Mononuclear cell (primary cell): ENCODE measurements around the gene ATG13. TPM values are rescaled to one million over a fixed set of nuclear protein-coding genes. Genes with fewer than 3 reads are reported as not detected.
"Not testable (repeated sequence)": the region's sequence is repeated elsewhere in the genome, so short reads cannot be mapped to it uniquely, and the experiment has no call there.

ENCODE experiments used
- H3K27me3 ChIP-seq: 2 replicates; pipeline ENCODE4 v1.6.0; 2011; ENCODE audit warnings: low read length, control low read depth; ENCODE audit not compliant: insufficient read depth
- H3K4me1 ChIP-seq: 2 replicates; pipeline ENCODE4 v1.5.1; 2011; ENCODE audit warnings: mild to moderate bottlenecking, low read length, control low read depth; ENCODE audit not compliant: insufficient read depth
- H3K4me3 ChIP-seq: 2 replicates; pipeline ENCODE4 v1.5.1; 2011; ENCODE audit warnings: mild to moderate bottlenecking, low read length, moderate library complexity
- H3K9me3 ChIP-seq: 2 replicates; pipeline ENCODE4 v1.5.1; 2011; ENCODE audit warnings: low read depth, mild to moderate bottlenecking, control low read depth, low read length
- total RNA-seq: library from RNA; depleted of rRNA; stranded (reverse); fragments of >200 nt; gene quantifications from one replicate; pipeline ENCODE4 v1.2.3, GENCODE V29; 2012

ATG13 gene
- total RNA-seq, 1 donor: 93.3 TPM

DNA sequence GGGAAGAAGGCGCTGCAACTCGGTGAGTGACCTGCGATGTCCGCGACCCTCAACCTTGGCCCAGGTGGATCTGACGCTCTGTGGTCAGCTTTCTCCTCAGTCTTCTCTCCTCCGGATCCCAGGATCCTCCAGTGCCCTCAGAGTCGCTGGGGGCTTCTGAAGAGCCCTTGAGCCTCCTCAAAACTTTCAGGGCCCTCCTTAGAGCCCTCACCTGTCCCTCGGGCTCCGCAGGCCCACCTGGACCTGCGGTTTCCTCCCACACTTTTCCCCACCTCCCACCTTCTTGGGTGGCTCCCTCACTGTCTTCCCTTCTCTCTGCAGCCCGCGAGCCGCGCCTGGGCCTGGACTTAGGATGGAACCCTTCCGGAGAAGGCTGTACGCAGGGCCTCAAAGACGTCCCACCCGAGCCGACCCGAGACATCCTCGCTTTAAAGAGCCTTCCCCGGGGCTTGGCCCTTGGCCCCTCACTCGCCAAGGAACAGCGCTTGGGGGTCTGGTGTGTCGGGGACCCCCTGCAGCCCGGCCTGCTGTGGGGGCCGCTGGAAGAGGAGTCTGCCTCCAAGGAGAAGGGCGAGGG lies 83.8 kb downstream of the ATG13 start:
- Histone ChIP-seq H3K4me1 (peaks cover 47% of the 10 kb centered on the region), H3K4me3 (peak overlapping the region; percentile 86), H3K9me3 (no peaks in the 10 kb centered on the region)

DNA sequence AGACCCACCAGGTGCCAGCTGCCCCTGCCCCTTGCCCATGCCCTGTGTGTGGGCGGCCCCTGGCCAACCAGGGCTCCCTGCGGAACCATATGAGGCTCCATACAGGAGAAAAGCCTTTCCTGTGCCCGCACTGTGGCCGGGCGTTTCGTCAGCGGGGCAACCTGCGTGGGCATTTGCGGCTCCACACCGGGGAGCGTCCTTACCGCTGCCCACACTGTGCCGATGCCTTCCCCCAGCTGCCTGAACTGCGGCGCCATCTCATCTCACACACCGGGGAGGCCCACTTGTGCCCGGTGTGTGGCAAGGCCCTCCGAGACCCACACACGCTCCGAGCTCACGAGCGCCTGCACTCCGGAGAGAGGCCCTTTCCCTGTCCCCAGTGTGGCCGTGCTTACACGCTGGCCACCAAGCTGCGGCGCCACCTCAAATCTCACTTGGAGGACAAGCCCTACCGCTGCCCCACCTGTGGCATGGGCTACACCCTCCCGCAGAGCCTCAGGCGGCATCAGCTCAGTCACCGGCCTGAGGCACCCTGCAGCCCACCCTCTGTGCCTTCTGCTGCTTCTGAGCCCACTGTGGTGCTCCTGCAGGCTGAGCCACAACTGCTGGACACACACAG lies 87.8 kb downstream of the ATG13 start:
- Histone ChIP-seq H3K9me3 (no peaks in the 10 kb centered on the region), H3K27me3 (no peaks in the 10 kb centered on the region), H3K4me1 (peaks cover 20% of the 10 kb centered on the region), H3K4me3 (no peak overlapping the region)

More for the DNA sequence above, 83.8 kb downstream of the ATG13 start:
- no peaks in the 10 kb centered on the region for H3K27me3 ChIP-seq

DNA sequence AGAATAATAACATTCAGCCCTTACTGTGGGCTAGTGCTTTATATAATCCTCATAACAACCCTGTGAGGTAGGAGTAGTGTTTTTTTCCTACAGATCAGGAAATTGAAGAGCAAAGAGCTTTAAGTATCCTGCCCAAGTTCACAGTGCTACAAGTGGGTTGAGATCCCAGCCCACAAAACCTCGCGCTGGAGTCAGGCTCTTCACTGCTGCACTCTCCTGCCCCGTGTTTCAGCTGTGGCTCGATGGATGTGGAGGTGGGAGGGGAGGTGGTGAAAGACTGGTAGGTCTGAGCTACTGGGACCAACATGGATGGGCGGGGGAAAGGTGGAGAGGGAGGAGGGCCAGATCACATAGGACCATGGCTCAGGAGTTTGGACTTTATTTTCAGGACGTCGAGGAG lies 89.5 kb downstream of the ATG13 start:
- H3K4me1 ChIP-seq: peaks cover 12% of the 10 kb centered on the region
- no peaks in the 10 kb centered on the region for H3K9me3 ChIP-seq
- no peaks in the 10 kb centered on the region for H3K27me3 ChIP-seq
- H3K4me3 ChIP-seq: no peak overlapping the region

GRCh38 chr11:46709351-46709750 lies 92.0 kb downstream of the ATG13 start:
- not testable (repeated sequence) for H3K27me3 ChIP-seq, H3K4me1 ChIP-seq, H3K4me3 ChIP-seq, H3K9me3 ChIP-seq

DNA sequence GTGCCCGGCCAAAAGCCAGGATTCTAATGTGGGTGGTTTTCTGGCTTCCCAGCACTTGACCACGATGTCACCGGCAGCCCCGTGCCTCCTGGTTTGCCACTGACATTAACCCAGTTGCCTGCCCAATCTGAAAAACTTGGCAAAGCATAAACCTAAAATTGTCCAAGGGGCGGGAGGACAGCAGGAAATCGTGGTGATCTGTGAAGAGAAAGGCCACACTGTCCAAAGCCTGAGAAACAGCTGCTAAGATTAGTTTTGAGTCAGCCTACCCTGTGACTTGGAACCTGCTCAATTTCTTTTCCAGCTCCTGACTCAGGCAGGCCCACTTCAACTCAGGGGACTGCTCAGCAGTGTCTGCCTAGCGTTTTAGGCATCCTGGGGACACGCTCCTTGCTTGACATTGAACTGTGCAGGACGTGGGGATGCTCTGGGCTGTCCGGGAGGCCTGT lies 93.5 kb downstream of the ATG13 start:
- Histone ChIP-seq H3K9me3 (no peaks in the 10 kb centered on the region), H3K4me1 (no peaks in the 10 kb centered on the region), H3K4me3 (no peak overlapping the region), H3K27me3 (no peaks in the 10 kb centered on the region)

DNA sequence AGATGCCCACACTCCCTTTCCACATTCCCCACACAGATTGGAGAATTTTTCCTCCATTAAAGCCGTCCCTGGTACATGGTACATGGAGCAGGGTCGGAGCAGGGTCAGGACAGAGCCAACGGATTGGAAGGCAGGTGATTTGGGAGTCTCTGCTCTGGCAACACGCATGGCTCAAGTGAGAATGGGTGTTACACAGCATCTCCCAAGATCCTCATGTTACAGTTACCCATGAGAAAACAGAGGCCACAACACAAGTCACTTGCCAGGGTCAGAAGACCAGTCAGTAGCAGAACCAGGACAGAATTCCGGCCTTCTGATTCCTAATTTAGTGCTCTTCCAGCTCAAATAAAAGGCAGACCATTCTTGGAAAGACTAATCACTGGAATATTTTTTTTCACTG lies 94.0 kb downstream of the ATG13 start:
- no peaks in the 10 kb centered on the region for H3K4me1 ChIP-seq
- no peaks in the 10 kb centered on the region for H3K27me3 ChIP-seq
- H3K9me3 ChIP-seq: no peaks in the 10 kb centered on the region
- no peak overlapping the region for H3K4me3 ChIP-seq

- Histone ChIP-seq H3K27me3 (no peaks in the 10 kb centered on the region), H3K4me3 (no peak overlapping the region), H3K4me1 (no peaks in the 10 kb centered on the region), H3K9me3 (no peaks in the 10 kb centered on the region)
These were observed 95.7 kb downstream of the ATG13 start for GRCh38 chr11:46712874-46713576.

GRCh38 chr11:46717825-46718154 lies 100.4 kb downstream of the ATG13 start:
- not testable (repeated sequence) for H3K27me3 ChIP-seq, H3K4me3 ChIP-seq, H3K4me1 ChIP-seq, H3K9me3 ChIP-seq

GRCh38 chr11:46718155-46719019 lies 101.0 kb downstream of the ATG13 start:
- no peaks in the 10 kb centered on the region for H3K9me3 ChIP-seq
- H3K4me3 ChIP-seq: no peak overlapping the region
- no peaks in the 10 kb centered on the region for H3K27me3 ChIP-seq
- no peaks in the 10 kb centered on the region for H3K4me1 ChIP-seq

DNA sequence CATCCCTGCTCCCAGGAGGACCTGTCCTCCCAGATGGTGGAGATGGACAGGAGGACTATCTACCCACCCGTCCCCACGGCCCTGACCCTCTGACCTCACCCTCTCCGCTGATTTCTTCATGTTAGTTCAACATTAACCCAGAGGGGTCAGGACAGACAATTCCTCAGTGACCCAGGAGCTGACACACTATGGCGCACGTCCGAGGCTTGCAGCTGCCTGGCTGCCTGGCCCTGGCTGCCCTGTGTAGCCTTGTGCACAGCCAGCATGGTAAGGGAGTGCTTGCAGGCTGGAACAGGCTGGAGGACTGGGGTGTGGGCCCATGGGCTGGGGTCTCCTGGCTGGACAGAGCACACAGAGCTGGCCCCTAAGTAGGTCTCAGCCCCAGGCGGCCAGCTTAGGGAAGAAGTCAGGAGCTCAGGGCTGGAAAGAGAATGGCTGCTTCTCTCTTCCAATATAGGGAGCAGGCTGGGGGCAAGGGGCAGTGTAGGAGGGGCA lies 101.7 kb downstream of the ATG13 start, which contains the start of gene F2:
TSS of gene F2 (plus strand) at position 166 of the 495 bp plus-strand sequence. CDS start at position 189, 23 bp downstream.
- Histone ChIP-seq H3K4me1 (no peaks in the 10 kb centered on the region), H3K9me3 (no peaks in the 10 kb centered on the region), H3K4me3 (no peak within 1 kb of the TSS), H3K27me3 (no peaks in the 10 kb centered on the region)

DNA sequence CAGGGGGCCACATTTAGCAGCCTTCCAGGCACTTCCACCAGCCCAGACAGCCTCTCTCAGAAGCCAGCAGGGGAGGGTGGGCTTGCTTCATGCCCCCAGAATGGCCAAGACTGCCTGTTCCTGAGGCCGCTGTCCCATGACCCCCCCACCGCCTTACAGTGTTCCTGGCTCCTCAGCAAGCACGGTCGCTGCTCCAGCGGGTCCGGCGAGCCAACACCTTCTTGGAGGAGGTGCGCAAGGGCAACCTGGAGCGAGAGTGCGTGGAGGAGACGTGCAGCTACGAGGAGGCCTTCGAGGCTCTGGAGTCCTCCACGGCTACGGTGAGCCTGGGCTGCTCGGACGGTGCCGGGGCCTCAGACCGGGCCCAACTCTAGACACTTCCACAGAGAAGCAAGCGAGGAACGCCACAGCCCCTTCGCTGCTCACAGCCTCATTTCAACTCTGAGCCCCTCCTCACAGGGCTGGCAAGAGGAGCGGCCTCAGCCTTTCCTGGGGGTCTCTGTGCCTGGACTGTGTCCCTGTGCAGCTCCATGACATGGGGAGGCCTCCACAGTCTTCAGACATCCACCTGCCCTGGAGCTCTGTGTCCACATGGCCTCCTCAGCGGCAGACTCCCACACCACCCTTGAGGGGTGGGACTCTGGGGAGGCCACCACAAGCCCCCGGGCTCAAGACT lies 102.3 kb downstream of the ATG13 start:
- Histone ChIP-seq H3K4me3 (no peak overlapping the region), H3K9me3 (no peaks in the 10 kb centered on the region), H3K4me1 (no peaks in the 10 kb centered on the region), H3K27me3 (no peaks in the 10 kb centered on the region)

DNA sequence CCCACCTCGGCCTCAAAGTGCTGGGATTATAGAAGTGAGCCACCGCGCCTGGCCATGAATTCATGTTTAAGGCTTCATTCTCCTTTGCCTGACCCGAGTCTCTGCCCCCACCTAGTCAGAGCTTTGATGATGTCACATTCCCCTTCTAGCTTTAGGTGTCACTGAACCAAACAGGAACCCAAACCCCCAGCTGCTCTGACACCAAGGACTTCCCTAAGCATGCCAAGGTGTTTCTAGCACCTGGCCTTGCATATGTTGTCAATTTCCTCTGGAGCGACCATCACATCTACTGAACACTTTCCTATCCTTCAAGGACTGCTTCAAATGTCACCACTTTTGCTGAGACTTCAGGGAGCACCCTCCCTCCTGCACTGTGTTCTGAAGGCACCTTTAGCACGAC lies 103.9 kb downstream of the ATG13 start:
- no peaks in the 10 kb centered on the region for H3K27me3 ChIP-seq
- no peaks in the 10 kb centered on the region for H3K4me1 ChIP-seq
- no peaks in the 10 kb centered on the region for H3K9me3 ChIP-seq
- no peak overlapping the region for H3K4me3 ChIP-seq

GRCh38 chr11:46722566-46723358 lies 105.4 kb downstream of the ATG13 start:
- Histone ChIP-seq H3K9me3 (no peaks in the 10 kb centered on the region), H3K4me1 (no peaks in the 10 kb centered on the region), H3K27me3 (no peaks in the 10 kb centered on the region), H3K4me3 (no peak overlapping the region)

GRCh38 chr11:46723359-46723680 lies 106.0 kb downstream of the ATG13 start:
- Histone ChIP-seq H3K4me3 (no peak overlapping the region), H3K4me1 (no peaks in the 10 kb centered on the region), H3K9me3 (no peaks in the 10 kb centered on the region), H3K27me3 (no peaks in the 10 kb centered on the region)
